NCI-H146 (cell line): ENCODE results near the gene RPUSD2.

ENCODE experiments used
- DNase-seq: peaks from one replicate; lab custom pipeline; 2025; lab: John Stamatoyannopoulos, UW

RPUSD2 gene

GRCh38 chr15:40623361-40623760 is 54.3 kb downstream of the RPUSD2 start:
- DNase-seq = no peak
